Measurements from ENCODE around the gene SUMO3. TPM values are rescaled to one million over a fixed set of nuclear protein-coding genes. Genes with fewer than 3 reads are reported as not detected.

SUMO3 gene
- total RNA-seq, 6 experiments from 2014 or later, result 33.4 to 41.2 (median 36.6) TPM

DNA sequence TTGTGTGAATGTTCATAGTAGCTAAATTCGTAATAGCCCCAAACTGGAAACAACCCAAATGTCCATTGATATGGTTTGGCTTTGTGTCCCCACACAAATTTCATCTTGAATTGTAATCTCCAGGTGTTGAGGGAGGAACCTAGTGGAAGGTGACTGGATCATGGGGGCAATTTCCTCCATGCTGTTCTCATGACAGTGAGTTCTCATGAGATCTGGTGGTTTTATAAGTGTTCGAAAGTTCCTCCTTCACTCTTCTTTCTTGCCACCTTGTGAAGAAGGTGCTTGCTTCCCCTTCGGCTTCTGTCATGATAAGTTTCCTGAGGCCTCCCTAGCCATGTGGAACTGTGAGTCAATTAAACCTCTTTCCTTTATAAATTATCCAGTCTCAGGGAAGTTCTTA is 27.5 kb downstream of the SUMO3 start:
- Histone ChIP-seq H3K27me3 (no peaks in the 10 kb centered on the region), H3K27ac (no peak overlapping the region), H3K36me3 (no peaks in the 10 kb centered on the region), H3K4me1 (peaks cover 0 to 39% (median 14%) of the 10 kb centered on the region in 4 donors), H3K9me3 (no peaks in the 10 kb centered on the region), H3K4me3 (no peak overlapping the region)
- intact Hi-C loops (cut with DNase I), result loop anchor here in 1 of 2 donors (10.0 kb wide), 1 partner anchor 276 kb away; no protein-coding TSS in a partner anchor
- TF ChIP-seq, protein P1, sequence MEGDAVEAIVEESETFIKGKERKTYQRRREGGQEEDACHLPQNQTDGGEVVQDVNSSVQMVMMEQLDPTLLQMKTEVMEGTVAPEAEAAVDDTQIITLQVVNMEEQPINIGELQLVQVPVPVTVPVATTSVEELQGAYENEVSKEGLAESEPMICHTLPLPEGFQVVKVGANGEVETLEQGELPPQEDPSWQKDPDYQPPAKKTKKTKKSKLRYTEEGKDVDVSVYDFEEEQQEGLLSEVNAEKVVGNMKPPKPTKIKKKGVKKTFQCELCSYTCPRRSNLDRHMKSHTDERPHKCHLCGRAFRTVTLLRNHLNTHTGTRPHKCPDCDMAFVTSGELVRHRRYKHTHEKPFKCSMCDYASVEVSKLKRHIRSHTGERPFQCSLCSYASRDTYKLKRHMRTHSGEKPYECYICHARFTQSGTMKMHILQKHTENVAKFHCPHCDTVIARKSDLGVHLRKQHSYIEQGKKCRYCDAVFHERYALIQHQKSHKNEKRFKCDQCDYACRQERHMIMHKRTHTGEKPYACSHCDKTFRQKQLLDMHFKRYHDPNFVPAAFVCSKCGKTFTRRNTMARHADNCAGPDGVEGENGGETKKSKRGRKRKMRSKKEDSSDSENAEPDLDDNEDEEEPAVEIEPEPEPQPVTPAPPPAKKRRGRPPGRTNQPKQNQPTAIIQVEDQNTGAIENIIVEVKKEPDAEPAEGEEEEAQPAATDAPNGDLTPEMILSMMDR (IDR thresholded peaks at IDR 0.05), result no peak
- no peak for TF ChIP-seq POLR2A (IDR thresholded peaks at IDR 0.05)
- DNase-seq (peak in 1 of 3 donors; percentile 6), ATAC-seq (no peak)
- 85% methylated on average over 2 of the region's 3 CpGs for WGBS (ENCODE audit: insufficient coverage, low coverage, low lambda C conversion rate, missing lambda C conversion rate)

DNA sequence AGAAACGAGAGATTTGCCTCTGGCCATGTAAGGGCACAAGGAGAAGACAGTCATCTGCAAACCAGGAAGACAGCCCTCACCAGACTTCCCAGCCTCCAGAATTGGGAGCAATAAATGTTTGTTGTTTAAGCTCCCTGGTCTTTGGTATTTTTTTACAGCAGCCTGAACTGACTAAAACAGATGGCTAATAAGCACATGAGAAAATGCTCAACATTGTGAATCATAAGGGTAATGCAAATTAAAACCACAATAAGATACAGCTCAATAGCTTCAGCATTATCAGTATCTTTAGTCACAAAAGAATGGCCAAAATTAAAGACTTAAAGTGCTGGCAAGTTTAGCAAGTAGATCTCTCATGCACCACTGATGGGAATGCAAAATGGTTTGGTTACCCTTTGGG is 28.0 kb downstream of the SUMO3 start:
- intact Hi-C loops (cut with DNase I), result loop anchor here (10.0 kb wide), 1 partner anchor 275 kb away; no protein-coding TSS in a partner anchor

DNA sequence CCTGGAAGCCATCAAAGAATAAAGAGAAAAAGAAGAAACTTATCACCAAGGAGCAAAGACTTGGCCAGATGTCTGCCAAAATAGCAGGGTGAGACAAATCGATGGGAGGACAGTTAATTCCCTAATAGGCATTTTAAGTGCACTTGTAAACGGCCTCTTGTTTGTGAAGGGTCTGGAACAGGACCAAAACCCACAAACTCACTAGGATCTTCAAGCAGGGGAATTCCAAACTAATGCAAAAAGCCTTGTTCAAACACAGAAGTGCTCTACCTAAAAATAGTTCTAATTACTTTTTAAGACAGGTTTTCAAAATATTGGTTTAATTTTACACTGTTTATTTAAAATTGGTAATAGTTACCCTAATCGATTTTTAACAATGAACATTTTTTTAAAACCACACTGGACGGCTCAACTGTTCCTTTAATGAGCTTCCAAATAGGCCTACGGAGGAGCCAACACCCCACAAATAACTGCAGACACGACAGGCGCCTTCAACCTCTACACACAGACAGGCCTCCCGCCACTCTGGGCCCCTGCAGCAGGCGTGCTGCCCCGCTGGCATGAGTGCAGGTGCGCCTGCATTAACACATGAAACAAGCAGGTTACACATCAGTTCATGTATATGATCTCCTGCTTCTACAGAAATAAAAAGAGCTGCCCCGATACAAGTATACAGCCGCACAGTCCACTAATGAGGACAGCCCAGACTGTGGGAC is 32.1 kb downstream of the SUMO3 start:
- intact Hi-C loops (cut with DNase I), result loop anchor here in 1 of 2 donors (10.0 kb wide), 1 partner anchor 271 kb away; no protein-coding TSS in a partner anchor
- DNase-seq (no peak), ATAC-seq (peak in 3 of 4 donors; percentile 35 to 65 (median 50))
- no peak overlapping the region for H3K27ac ChIP-seq
- peaks cover 0 to 13% (median 6%) of the 10 kb centered on the region in 4 donors for H3K4me1 ChIP-seq
- no peaks in the 10 kb centered on the region for H3K9me3 ChIP-seq
- no peaks in the 10 kb centered on the region for H3K36me3 ChIP-seq
- H3K4me3 ChIP-seq, result no peak overlapping the region
- 36% methylated on average over 9 of the region's 13 CpGs for WGBS (ENCODE audit: insufficient coverage, low coverage, low lambda C conversion rate, missing lambda C conversion rate)
- TF ChIP-seq, protein P1 (IDR thresholded peaks at IDR 0.05), result no peak
- no peak for TF ChIP-seq POLR2A (IDR thresholded peaks at IDR 0.05)
- H3K27me3 ChIP-seq, result no peaks in the 10 kb centered on the region

More for the DNA sequence above, 28.0 kb downstream of the SUMO3 start:
- H3K9me3 ChIP-seq, result no peaks in the 10 kb centered on the region
- 100% methylated on average over 1 of the region's 1 CpG for WGBS (ENCODE audit: insufficient coverage, low coverage, low lambda C conversion rate, missing lambda C conversion rate)
- no peak for TF ChIP-seq POLR2A (IDR thresholded peaks at IDR 0.05)
- TF ChIP-seq, protein P1 (IDR thresholded peaks at IDR 0.05), result no peak
- peak in 1 of 3 donors; percentile 10 for DNase-seq
- no peaks in the 10 kb centered on the region for H3K36me3 ChIP-seq
- ATAC-seq, result no peak
- no peaks in the 10 kb centered on the region for H3K27me3 ChIP-seq
- H3K4me1 ChIP-seq, result peaks cover 0 to 39% (median 14%) of the 10 kb centered on the region in 4 donors
- H3K4me3 ChIP-seq, result no peak overlapping the region
- H3K27ac ChIP-seq, result no peak overlapping the region

DNA sequence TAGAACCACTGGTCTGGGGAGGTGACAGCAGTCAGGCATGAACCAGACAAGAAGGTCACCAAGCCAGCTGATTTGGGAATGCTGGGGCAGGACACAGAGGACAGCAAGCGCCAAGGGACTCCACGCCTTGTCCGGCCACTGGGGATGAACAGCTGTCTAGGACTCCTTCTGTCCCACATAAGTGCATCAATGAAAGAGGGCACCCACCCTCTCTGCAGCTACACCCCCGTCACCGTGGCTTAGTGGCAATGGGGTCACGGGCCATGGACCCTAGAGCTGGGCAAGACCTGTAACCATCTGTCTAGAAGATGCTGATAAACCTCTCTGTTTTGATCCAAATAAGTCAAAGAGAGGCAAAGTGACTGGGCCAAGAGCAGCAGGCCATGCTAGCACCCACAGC is 33.1 kb downstream of the SUMO3 start:
- Histone ChIP-seq H3K27ac (no peak overlapping the region), H3K27me3 (no peaks in the 10 kb centered on the region), H3K36me3 (no peaks in the 10 kb centered on the region), H3K4me3 (no peak overlapping the region), H3K9me3 (no peaks in the 10 kb centered on the region), H3K4me1 (peaks cover 0 to 13% (median 6%) of the 10 kb centered on the region in 4 donors)
- ATAC-seq (no peak), DNase-seq (no peak)
- intact Hi-C loops (cut with DNase I), result loop anchor here in 1 of 2 donors (10.0 kb wide), 1 partner anchor 270 kb away; no protein-coding TSS in a partner anchor
- TF ChIP-seq POLR2A (IDR thresholded peaks at IDR 0.05), result no peak
- TF ChIP-seq, protein P1 (IDR thresholded peaks at IDR 0.05), result no peak
- WGBS (ENCODE audit: insufficient coverage, low coverage, low lambda C conversion rate, missing lambda C conversion rate), result no CpG with 5 or more reads among the region's 6 CpGs
